ENCODE data around the gene GGCX. TPM values are rescaled to one million over a fixed set of nuclear protein-coding genes. Genes with fewer than 3 reads are reported as not detected.

The GGCX gene
- total RNA-seq, 1 experiment from 2014 or later, result 47.0 TPM

Small RNAs within 50 kb of the gene (small RNA-seq; reads per million reads assigned to genes)
- gene RN7SL126P, result not detected

Other genes starting within 250 kb of the GGCX start
- 130 and 150 TPM in 2 replicates for gene TGOLN2, start 233.5 kb downstream of the GGCX start, total RNA-seq (2014; rRNA removed; shearing (Covaris generic); ENCODE audit: low replicate concordance)
- gene RETSAT, start 207.0 kb downstream of the GGCX start, total RNA-seq (2014; rRNA removed; shearing (Covaris generic); ENCODE audit: low replicate concordance), result 21.6 and 23.0 TPM in 2 replicates
- 18.6 and 28.8 TPM in 2 replicates for gene ELMOD3, start 206.7 kb downstream of the GGCX start, total RNA-seq (2014; rRNA removed; shearing (Covaris generic); ENCODE audit: low replicate concordance)
- gene CAPG, start 151.1 kb downstream of the GGCX start, total RNA-seq (2014; rRNA removed; shearing (Covaris generic); ENCODE audit: low replicate concordance), result 0.63 and 7.4 TPM in 2 replicates
- gene SH2D6, start 142.8 kb downstream of the GGCX start, total RNA-seq (2014; rRNA removed; shearing (Covaris generic); ENCODE audit: low replicate concordance), result 0.32 and 0.37 TPM in 2 replicates
- gene MAT2A, start 22.3 kb downstream of the GGCX start, total RNA-seq (2014; rRNA removed; shearing (Covaris generic); ENCODE audit: low replicate concordance), result 324 and 544 TPM in 2 replicates
- gene VAMP8, start 16.1 kb upstream of the GGCX start, total RNA-seq (2014; rRNA removed; shearing (Covaris generic); ENCODE audit: low replicate concordance), result 122 and 141 TPM in 2 replicates
- 0.29 TPM in 1 of 2 replicates, not detected in the other for gene VAMP5, start 22.9 kb upstream of the GGCX start, total RNA-seq (2014; rRNA removed; shearing (Covaris generic); ENCODE audit: low replicate concordance)
- 332 and 398 TPM in 2 replicates for gene RNF181, start 34.3 kb upstream of the GGCX start, total RNA-seq (2014; rRNA removed; shearing (Covaris generic); ENCODE audit: low replicate concordance)
- gene TMEM150A, start 41.2 kb upstream of the GGCX start, total RNA-seq (2014; rRNA removed; shearing (Covaris generic); ENCODE audit: low replicate concordance), result 13.3 and 17.2 TPM in 2 replicates
- 69.1 and 111 TPM in 2 replicates for gene C2orf68, start 50.6 kb upstream of the GGCX start, total RNA-seq (2014; rRNA removed; shearing (Covaris generic); ENCODE audit: low replicate concordance)
- gene USP39, start 54.7 kb upstream of the GGCX start, total RNA-seq (2014; rRNA removed; shearing (Covaris generic); ENCODE audit: low replicate concordance), result 111 and 118 TPM in 2 replicates
- gene SFTPB, start 106.7 kb upstream of the GGCX start, total RNA-seq (2014; rRNA removed; shearing (Covaris generic); ENCODE audit: low replicate concordance), result not detected in 2 replicates
- gene GNLY, start 132.9 kb upstream of the GGCX start, total RNA-seq (2014; rRNA removed; shearing (Covaris generic); ENCODE audit: low replicate concordance), result not detected in 2 replicates
- not detected in 2 replicates for gene ATOH8, start 192.5 kb upstream of the GGCX start, total RNA-seq (2014; rRNA removed; shearing (Covaris generic); ENCODE audit: low replicate concordance)